Spleen (tissue), 7 donors: Measurements from ENCODE around the gene ATP23.

ENCODE experiments used
- POLR2A ChIP-seq, 3 donors: fragments of 450-650 bp; IDR thresholded peaks; one replicate each; pipeline ENCODE4 v1.5.1; 2017; ENCODE audit warnings: antibody characterized with exemption in 3 of 3, mild to moderate bottlenecking in 1 of 3
- POLR2AphosphoS5 ChIP-seq, 3 donors: sonication (generic); formaldehyde crosslinking; IDR thresholded peaks; one replicate each; pipeline ENCODE4 v1.5.1; 2017; ENCODE audit warnings: antibody characterized with exemption in 3 of 3
- TF ChIP-seq, protein P1 (sequence below), 11 experiments: fragments of 200-600 bp in 7 of 11; fragments of 450-650 bp in 4 of 11; sonication (generic) in 4 of 11; IDR thresholded peaks in 8 of 11; conservative IDR thresholded peaks in 3 of 11; 1 replicate in 7 of 11; 2 replicates in 4 of 11; pipeline versions ENCODE4 v1.4.0 to v1.8.0; 2016 to 2021; ENCODE audit warnings: antibody characterized with exemption in 11 of 11, inconsistent platforms in 4 of 11, mild to moderate bottlenecking in 1 of 11
- donor health status: DM: no; HTN: no; CAD: no; lungs with moderate emphysema.
- donor health status: DM: no; HTN: no; CAD: no.
- donor health status: DM: no; HTN: no; CAD: no.

DNA sequence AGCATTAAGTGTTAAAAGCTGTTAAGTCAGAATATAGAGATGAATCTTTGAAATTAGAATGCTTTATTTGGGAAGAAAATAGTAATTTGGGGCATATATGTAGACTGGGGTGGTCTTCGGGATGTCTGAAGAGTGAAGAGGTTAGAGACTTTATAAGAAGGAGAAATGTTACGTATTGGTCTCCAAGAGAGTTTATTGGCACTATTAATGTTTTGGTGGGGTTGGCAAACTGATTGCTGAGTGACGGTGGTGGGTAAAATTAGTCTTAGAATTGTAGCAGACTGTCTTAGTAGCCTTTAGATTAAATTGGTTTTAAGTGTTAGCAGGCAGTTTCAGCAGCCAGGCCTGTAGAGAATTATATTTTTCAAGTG is 4.9 kb upstream of the ATP23 start:
- TF ChIP-seq, protein P1, sequence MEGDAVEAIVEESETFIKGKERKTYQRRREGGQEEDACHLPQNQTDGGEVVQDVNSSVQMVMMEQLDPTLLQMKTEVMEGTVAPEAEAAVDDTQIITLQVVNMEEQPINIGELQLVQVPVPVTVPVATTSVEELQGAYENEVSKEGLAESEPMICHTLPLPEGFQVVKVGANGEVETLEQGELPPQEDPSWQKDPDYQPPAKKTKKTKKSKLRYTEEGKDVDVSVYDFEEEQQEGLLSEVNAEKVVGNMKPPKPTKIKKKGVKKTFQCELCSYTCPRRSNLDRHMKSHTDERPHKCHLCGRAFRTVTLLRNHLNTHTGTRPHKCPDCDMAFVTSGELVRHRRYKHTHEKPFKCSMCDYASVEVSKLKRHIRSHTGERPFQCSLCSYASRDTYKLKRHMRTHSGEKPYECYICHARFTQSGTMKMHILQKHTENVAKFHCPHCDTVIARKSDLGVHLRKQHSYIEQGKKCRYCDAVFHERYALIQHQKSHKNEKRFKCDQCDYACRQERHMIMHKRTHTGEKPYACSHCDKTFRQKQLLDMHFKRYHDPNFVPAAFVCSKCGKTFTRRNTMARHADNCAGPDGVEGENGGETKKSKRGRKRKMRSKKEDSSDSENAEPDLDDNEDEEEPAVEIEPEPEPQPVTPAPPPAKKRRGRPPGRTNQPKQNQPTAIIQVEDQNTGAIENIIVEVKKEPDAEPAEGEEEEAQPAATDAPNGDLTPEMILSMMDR (IDR thresholded peaks at IDR 0.05 in 8 of 11, conservative IDR thresholded peaks at IDR 0.05 in 3 of 11), result no peak
- no peak for TF ChIP-seq POLR2AphosphoS5 (IDR thresholded peaks at IDR 0.05)
- TF ChIP-seq POLR2A (IDR thresholded peaks at IDR 0.05), result no peak
